Astrocyte of the hippocampus (primary cell): ENCODE results near the gene PCSK7.
A peak's percentile ranks its signal among the peaks of the same experiment; 100 is the strongest.
"Not testable (repeated sequence)": the region's sequence is repeated elsewhere in the genome, so short reads cannot be mapped to it uniquely, and the experiment has no call there.

Source experiments
- DNase-seq: peaks from one replicate; pipeline ENCODE4 v3.0.0; 2011; ENCODE audit warnings: low read depth, low spot score

PCSK7 gene

GRCh38 chr11:117231842-117232091 is at the start of gene PCSK7:
TSS of gene PCSK7 (minus strand) at chr11:117232073. CDS start at chr11:117229844, 2,229 bp downstream.
- no peak for DNase-seq

- DNase-seq, result peak; percentile 93
Measured at GRCh38 chr11:117281159-117281558, 49.3 kb upstream of the PCSK7 start.

- no peak for DNase-seq
Measured at GRCh38 chr11:117279711-117280376, 48.0 kb upstream of the PCSK7 start.

- DNase-seq, result no peak
Measured at GRCh38 chr11:117278347-117278746, 46.5 kb upstream of the PCSK7 start.

- peak; percentile 83 for DNase-seq
Measured at GRCh38 chr11:117273550-117274289, 41.8 kb upstream of the PCSK7 start.

GRCh38 chr11:117272175-117272574 is 40.3 kb upstream of the PCSK7 start:
- DNase-seq, result not testable (repeated sequence)

- no peak for DNase-seq
Measured at GRCh38 chr11:117271208-117271607, 39.3 kb upstream of the PCSK7 start.

- DNase-seq, result no peak
Measured at GRCh38 chr11:117269856-117270255, 38.0 kb upstream of the PCSK7 start.

- no peak for DNase-seq
Measured at GRCh38 chr11:117265745-117266144, 33.9 kb upstream of the PCSK7 start.

- not testable (repeated sequence) for DNase-seq
Measured at GRCh38 chr11:117264624-117265323, 32.9 kb upstream of the PCSK7 start.

- DNase-seq, result peak; percentile 27
Measured at GRCh38 chr11:117259417-117259816, 27.5 kb upstream of the PCSK7 start.

GRCh38 chr11:117258576-117258975 is 26.7 kb upstream of the PCSK7 start:
- DNase-seq, result no peak

GRCh38 chr11:117256573-117256972 is 24.7 kb upstream of the PCSK7 start:
- DNase-seq, result peak; percentile 19

GRCh38 chr11:117255966-117256365 is 24.1 kb upstream of the PCSK7 start:
- no peak for DNase-seq

- DNase-seq, result no peak
Measured at GRCh38 chr11:117251506-117251905, 19.6 kb upstream of the PCSK7 start.

- DNase-seq, result no peak
Measured at GRCh38 chr11:117249571-117249970, 17.7 kb upstream of the PCSK7 start.

- DNase-seq, result no peak
Measured at GRCh38 chr11:117248341-117248740, 16.5 kb upstream of the PCSK7 start.

GRCh38 chr11:117239295-117239694 is 7.4 kb upstream of the PCSK7 start:
- DNase-seq, result peak; percentile 88

GRCh38 chr11:117238221-117238620 is 6.3 kb upstream of the PCSK7 start:
- DNase-seq, result no peak

GRCh38 chr11:117232911-117233409 is 1.1 kb upstream of the PCSK7 start:
- DNase-seq, result peak; percentile 33

GRCh38 chr11:117232092-117232878 is 412 bp upstream of the PCSK7 start, which contains the start of gene RNF214:
TSS of gene RNF214 (plus strand) at chr11:117232671. CDS start at chr11:117234273, 1,602 bp downstream.
- peak; percentile 94 for DNase-seq
